ENCODE measurements around the gene PRR14L.
"Not testable (repeated sequence)": the region's sequence is repeated elsewhere in the genome, so short reads cannot be mapped to it uniquely, and the experiment has no call there.

PRR14L gene

DNA sequence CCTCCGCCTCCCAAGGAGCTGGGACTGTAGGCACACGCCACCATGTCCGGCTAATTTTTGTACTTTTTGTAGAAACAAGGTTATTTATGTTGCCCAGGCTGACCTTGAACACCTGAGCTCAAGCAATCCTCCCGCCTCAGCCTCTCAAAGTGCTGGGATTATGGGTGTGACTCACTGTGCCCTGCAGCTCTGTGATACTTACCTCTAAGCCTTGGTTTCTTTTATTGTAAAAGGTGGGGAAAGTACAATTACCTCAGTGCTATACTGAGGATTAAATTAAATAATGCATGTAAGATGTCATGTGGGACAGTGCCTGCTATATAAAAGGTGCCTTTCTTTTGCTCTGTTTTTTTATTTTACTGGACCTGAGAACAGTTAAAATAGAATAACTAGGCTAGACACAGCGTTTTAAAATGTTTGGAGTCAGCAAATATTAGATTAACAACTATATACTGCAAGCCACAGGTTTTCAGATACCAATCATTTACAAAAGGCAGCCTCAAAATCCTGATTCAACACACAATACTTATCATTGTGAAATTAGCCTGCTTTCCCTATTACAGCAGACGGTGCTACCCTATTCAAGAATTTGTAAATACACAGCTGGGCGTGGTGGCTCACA is 30.0 kb downstream of the PRR14L start:
- Histone ChIP-seq H3K36me3 (ENCODE audit: control insufficient read depth, insufficient read depth, low read length) (peaks cover 76% of the 10 kb centered on the region), H3K9me3 (ENCODE audit: control insufficient read depth, insufficient read depth, low read depth, low read length) (no peaks in the 10 kb centered on the region), H3K27ac (ENCODE audit: low read depth, low read length) (no peak overlapping the region), H3K27me3 (ENCODE audit: control insufficient read depth, insufficient read depth, low read length) (no peaks in the 10 kb centered on the region), H3K4me1 (ENCODE audit: control insufficient read depth, insufficient read depth, low read length) (no peaks in the 10 kb centered on the region), H3K9ac (ENCODE audit: low read length) (no peak overlapping the region), H3K4me3 (ENCODE audit: low read depth, low read length) (no peak overlapping the region)

DNA sequence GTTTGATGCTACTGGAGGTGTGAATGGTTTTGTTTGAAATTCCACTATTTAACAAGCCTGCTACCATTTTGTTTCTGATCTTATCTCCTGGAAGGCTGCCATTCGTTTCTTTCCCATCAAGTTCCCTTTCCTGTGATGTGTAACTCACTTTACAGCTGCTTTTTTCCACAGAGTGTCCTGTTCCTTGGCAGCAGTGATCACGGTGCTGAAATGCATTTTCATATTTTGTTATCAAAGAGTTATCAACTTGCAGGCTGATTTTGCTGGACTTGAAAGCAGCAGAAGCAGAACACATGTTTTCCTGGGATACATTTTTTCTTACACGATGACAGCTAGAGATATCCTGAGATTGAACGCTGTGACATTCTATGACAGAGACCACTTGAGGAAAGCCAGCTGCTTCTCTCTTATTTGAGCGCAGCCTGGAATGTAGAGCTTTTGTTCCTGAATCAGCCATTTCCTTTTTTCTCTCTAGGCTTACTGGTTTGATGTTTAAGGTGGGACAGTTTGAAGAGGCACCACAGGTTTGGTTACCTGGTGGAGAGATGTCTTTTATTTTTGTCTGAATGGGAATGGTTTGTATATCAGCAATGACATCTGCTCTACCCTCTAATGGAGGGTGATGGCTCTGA is 34.7 kb downstream of the PRR14L start:
- Histone ChIP-seq H3K27ac (ENCODE audit: low read depth, low read length) (no peak overlapping the region), H3K36me3 (ENCODE audit: control insufficient read depth, insufficient read depth, low read length) (peaks cover 84% of the 10 kb centered on the region), H3K9ac (ENCODE audit: low read length) (no peak overlapping the region), H3K4me1 (ENCODE audit: control insufficient read depth, insufficient read depth, low read length) (no peaks in the 10 kb centered on the region), H3K4me3 (ENCODE audit: low read depth, low read length) (no peak overlapping the region), H3K27me3 (ENCODE audit: control insufficient read depth, insufficient read depth, low read length) (no peaks in the 10 kb centered on the region), H3K9me3 (ENCODE audit: control insufficient read depth, insufficient read depth, low read depth, low read length) (no peaks in the 10 kb centered on the region)

DNA sequence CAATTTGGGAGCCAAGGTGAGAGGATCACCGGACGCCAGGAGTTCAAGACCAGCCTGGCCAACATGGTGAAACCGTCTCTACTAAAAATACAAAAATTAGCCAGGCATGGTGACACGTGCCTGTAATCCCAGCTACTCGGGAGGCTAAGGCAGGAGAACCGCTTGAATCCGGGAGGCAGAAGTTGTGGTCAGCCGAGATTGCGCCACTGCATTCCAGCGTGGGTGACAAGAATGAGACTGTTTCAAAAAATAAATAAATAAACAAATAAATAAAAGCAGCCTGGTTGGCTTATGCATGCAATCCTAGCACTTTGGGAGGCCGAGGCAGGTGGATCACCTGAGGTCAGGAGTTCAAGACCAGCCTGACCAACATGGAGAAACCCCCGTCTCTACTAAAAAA is 38.7 kb downstream of the PRR14L start:
- not testable (repeated sequence) for H3K9me3 ChIP-seq (ENCODE audit: control insufficient read depth, insufficient read depth, low read depth, low read length)

DNA sequence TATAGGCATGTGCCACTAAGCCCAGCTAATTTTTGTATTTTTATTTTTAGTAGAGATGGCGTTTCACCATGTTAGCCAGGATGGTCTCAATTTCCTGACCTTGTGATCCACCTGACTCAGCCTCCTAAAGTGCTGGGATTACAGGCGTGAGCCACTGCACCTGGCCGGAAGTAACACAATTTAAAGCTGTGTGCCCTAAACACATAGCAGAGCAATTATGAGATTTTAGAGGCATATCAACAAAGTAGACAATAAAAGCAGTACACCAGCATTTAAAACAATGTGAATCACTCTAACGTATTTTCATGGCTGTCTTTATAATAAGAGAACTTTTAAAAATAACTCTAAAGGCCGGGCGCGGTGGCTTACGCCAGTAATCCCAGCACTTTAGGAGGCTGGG is 42.4 kb downstream of the PRR14L start:
- no peaks in the 10 kb centered on the region for H3K4me1 ChIP-seq (ENCODE audit: control insufficient read depth, insufficient read depth, low read length)
- no peak overlapping the region for H3K4me3 ChIP-seq (ENCODE audit: low read depth, low read length)
- no peak overlapping the region for H3K9ac ChIP-seq (ENCODE audit: low read length)
- no peaks in the 10 kb centered on the region for H3K9me3 ChIP-seq (ENCODE audit: control insufficient read depth, insufficient read depth, low read depth, low read length)
- H3K27ac ChIP-seq (ENCODE audit: low read depth, low read length), result no peak overlapping the region
- H3K36me3 ChIP-seq (ENCODE audit: control insufficient read depth, insufficient read depth, low read length), result peaks cover 54% of the 10 kb centered on the region
- H3K27me3 ChIP-seq (ENCODE audit: control insufficient read depth, insufficient read depth, low read length), result no peaks in the 10 kb centered on the region

More for the DNA sequence above, 38.7 kb downstream of the PRR14L start:
- peaks cover 64% of the 10 kb centered on the region for H3K36me3 ChIP-seq (ENCODE audit: control insufficient read depth, insufficient read depth, low read length)
- H3K4me1 ChIP-seq (ENCODE audit: control insufficient read depth, insufficient read depth, low read length); H3K27me3 ChIP-seq (ENCODE audit: control insufficient read depth, insufficient read depth, low read length); H3K27ac ChIP-seq (ENCODE audit: low read depth, low read length); H3K4me3 ChIP-seq (ENCODE audit: low read depth, low read length); H3K9ac ChIP-seq (ENCODE audit: low read length): not testable (repeated sequence)

DNA sequence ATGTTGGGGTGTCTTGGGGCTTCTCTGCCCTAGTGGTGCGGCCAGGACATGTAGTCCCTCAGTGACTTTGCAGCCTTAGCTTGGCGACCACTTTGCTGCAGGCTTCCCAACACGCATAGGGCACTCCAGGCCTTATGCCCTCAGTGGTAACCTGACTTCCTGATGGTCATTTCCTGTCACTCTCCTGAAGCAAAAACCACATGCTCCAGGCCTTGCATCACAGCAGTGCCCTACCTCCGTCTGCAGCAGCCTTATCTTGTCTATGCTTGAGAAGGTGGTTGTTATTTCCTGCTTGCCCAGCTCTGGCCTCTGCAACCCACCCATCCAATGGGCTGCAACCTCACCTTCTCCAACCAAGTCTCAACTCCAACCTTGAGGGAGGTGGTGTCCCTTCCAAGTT is 54.5 kb downstream of the PRR14L start:
- Histone ChIP-seq H3K27ac (ENCODE audit: low read depth, low read length) (no peak overlapping the region), H3K4me3 (ENCODE audit: low read depth, low read length) (no peak overlapping the region), H3K4me1 (ENCODE audit: control insufficient read depth, insufficient read depth, low read length) (no peaks in the 10 kb centered on the region), H3K9me3 (ENCODE audit: control insufficient read depth, insufficient read depth, low read depth, low read length) (no peaks in the 10 kb centered on the region), H3K36me3 (ENCODE audit: control insufficient read depth, insufficient read depth, low read length) (peaks cover 75% of the 10 kb centered on the region), H3K27me3 (ENCODE audit: control insufficient read depth, insufficient read depth, low read length) (no peaks in the 10 kb centered on the region), H3K9ac (ENCODE audit: low read length) (no peak overlapping the region)

DNA sequence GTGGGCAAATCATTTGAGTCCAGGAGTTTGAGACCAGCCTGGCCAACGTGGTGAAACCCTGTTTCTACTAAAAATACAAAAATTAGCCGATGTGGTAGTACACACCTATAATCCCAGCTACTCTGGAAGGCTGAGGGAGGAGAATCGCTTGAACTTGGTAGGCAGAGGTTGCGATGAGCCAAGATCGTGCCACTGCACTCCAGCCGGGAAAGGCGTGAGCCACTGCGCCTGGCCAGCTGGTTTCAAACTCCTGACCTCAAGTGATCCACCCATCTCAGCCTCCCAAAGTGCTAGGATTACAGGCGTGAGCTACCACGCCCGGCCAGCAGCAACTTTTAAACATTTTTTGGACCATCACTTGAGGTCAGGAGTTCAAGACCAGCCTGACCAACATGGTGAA is 55.9 kb downstream of the PRR14L start:
- not testable (repeated sequence) for H3K4me3 ChIP-seq (ENCODE audit: low read depth, low read length)
- peaks cover 71% of the 10 kb centered on the region for H3K36me3 ChIP-seq (ENCODE audit: control insufficient read depth, insufficient read depth, low read length)

DNA sequence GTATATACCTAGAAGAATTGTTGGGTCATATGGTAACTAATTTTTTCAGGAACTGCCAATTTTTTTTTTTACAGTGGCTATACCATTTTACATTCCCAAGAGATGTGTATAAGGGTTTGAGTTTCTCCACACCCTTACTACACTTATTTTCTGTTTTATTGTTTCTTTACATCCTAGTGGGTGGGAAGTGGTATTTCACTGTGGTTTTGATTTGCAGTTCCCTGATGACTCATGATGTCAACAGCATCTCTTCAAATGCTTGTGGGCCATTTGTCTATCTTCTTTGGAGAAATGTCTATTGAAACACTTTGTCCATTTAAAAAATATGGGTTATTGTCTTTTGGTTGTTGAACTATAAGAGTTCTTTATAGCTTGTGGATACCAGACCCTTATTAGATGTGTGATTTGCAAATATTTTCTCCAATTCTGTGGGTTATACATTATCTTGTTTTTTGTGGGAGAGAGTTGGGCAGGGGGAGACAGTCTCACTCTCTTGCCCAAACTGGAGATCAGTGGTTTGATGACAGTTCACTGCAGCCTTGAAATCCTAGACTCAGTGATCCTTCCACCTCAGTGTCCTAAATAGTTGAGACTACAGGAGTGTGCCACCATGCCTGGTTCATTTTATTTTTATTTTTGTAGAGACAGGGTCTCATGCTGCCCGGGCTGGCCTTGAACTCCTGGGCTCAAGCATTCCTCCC is 57.6 kb downstream of the PRR14L start:
- no peaks in the 10 kb centered on the region for H3K4me1 ChIP-seq (ENCODE audit: control insufficient read depth, insufficient read depth, low read length)
- no peak overlapping the region for H3K9ac ChIP-seq (ENCODE audit: low read length)
- no peak overlapping the region for H3K4me3 ChIP-seq (ENCODE audit: low read depth, low read length)
- H3K36me3 ChIP-seq (ENCODE audit: control insufficient read depth, insufficient read depth, low read length), result peaks cover 71% of the 10 kb centered on the region
- no peaks in the 10 kb centered on the region for H3K9me3 ChIP-seq (ENCODE audit: control insufficient read depth, insufficient read depth, low read depth, low read length)
- no peak overlapping the region for H3K27ac ChIP-seq (ENCODE audit: low read depth, low read length)
- no peaks in the 10 kb centered on the region for H3K27me3 ChIP-seq (ENCODE audit: control insufficient read depth, insufficient read depth, low read length)

More for the DNA sequence above, 55.9 kb downstream of the PRR14L start:
- not testable (repeated sequence) for H3K9me3 ChIP-seq (ENCODE audit: control insufficient read depth, insufficient read depth, low read depth, low read length); H3K4me1 ChIP-seq (ENCODE audit: control insufficient read depth, insufficient read depth, low read length); H3K9ac ChIP-seq (ENCODE audit: low read length); H3K27ac ChIP-seq (ENCODE audit: low read depth, low read length); H3K27me3 ChIP-seq (ENCODE audit: control insufficient read depth, insufficient read depth, low read length)

DNA sequence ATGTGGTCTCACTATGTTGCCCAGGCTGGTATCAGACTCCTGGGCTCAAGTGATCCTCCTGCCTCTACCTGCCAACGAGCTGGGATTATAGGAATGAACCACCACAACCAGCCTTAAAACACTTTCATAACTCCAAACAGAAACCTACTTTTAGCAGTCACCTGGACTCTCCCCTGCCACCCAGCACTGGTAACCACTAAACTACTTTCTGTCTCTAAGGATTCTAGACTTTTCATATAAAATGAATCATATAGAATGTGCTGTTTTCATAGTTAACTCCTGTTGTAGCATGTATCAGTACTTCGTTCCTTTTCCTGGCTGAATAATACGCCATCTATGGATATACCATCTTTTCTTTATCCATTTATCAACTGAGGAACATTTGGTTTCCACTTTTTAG is 58.5 kb downstream of the PRR14L start:
- no peaks in the 10 kb centered on the region for H3K9me3 ChIP-seq (ENCODE audit: control insufficient read depth, insufficient read depth, low read depth, low read length)
- no peak overlapping the region for H3K9ac ChIP-seq (ENCODE audit: low read length)
- no peaks in the 10 kb centered on the region for H3K4me1 ChIP-seq (ENCODE audit: control insufficient read depth, insufficient read depth, low read length)
- H3K36me3 ChIP-seq (ENCODE audit: control insufficient read depth, insufficient read depth, low read length), result peaks cover 69% of the 10 kb centered on the region
- no peaks in the 10 kb centered on the region for H3K27me3 ChIP-seq (ENCODE audit: control insufficient read depth, insufficient read depth, low read length)
- H3K27ac ChIP-seq (ENCODE audit: low read depth, low read length), result no peak overlapping the region
- no peak overlapping the region for H3K4me3 ChIP-seq (ENCODE audit: low read depth, low read length)

DNA sequence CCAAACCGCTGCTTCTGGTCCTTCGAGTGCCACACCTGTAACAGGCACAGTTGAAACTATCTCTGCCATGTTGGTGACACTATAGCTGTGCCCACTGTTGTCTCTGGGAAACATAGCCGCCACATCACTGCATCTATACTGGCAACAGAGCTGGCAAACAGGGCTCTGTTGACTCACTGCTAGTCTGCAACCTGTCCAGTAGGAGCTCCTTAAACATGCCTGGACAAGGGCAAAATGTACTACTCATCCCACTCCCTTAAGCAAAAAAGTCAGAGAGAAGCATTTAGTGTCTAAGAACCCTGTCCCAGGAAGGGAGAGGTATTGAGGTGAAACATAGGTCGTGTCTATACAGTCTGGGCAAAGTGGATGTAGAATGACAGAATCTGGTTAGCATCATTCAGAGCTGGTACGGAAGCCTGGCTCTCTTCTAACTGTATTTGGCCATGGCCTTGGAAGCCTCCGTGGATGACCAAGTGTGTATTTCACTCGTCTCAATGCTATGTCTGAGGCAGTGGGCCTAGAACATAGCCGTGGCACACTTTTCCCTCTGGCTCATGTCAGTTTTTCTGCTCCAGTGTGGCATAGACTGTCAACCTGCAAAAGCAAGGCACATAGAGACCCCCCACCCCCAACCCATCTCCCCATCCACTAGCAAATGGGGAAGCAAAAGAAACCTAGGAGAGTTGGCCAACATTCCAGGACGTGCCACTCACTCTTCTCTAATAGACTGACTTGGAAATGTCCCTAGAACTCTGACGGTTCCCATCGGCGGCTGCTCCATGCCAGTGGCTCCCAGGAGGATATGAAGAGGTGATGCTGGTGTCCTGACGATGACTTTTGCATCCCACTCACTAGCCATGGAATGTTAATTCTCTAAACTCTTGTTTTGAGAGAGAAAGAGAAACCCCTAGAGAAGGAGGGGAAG is 66.5 kb downstream of the PRR14L start:
- Histone ChIP-seq H3K36me3 (ENCODE audit: control insufficient read depth, insufficient read depth, low read length) (peaks cover 48% of the 10 kb centered on the region), H3K4me3 (ENCODE audit: low read depth, low read length) (no peak overlapping the region), H3K27ac (ENCODE audit: low read depth, low read length) (no peak overlapping the region), H3K4me1 (ENCODE audit: control insufficient read depth, insufficient read depth, low read length) (no peaks in the 10 kb centered on the region), H3K9ac (ENCODE audit: low read length) (no peak overlapping the region), H3K27me3 (ENCODE audit: control insufficient read depth, insufficient read depth, low read length) (no peaks in the 10 kb centered on the region), H3K9me3 (ENCODE audit: control insufficient read depth, insufficient read depth, low read depth, low read length) (no peaks in the 10 kb centered on the region)

DNA sequence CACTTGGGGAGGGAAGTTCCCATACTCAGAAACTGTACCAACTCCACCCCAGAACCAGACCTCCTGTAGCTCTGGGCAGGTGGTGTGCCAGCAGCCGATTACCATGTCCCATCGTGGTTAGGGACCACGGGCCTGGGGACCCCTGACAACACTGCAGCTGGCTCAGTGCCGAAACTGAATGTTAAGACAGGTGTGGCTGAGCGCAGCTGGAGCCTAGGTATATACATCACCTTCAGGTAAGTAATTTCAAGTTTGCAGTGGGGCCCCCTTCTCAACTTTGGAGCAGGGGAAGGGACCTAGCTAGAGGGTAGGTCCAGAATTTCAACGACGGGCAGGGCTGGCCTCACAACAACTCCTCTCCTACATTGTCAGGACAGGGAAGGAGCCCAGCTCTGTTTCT is 67.2 kb downstream of the PRR14L start:
- no peak overlapping the region for H3K4me3 ChIP-seq (ENCODE audit: low read depth, low read length)
- no peaks in the 10 kb centered on the region for H3K9me3 ChIP-seq (ENCODE audit: control insufficient read depth, insufficient read depth, low read depth, low read length)
- peaks cover 42% of the 10 kb centered on the region for H3K36me3 ChIP-seq (ENCODE audit: control insufficient read depth, insufficient read depth, low read length)
- no peaks in the 10 kb centered on the region for H3K4me1 ChIP-seq (ENCODE audit: control insufficient read depth, insufficient read depth, low read length)
- no peaks in the 10 kb centered on the region for H3K27me3 ChIP-seq (ENCODE audit: control insufficient read depth, insufficient read depth, low read length)
- H3K27ac ChIP-seq (ENCODE audit: low read depth, low read length), result no peak overlapping the region
- H3K9ac ChIP-seq (ENCODE audit: low read length), result no peak overlapping the region
